IPS-11a (cell line): Measurements from ENCODE around the gene PPOX.
A peak's percentile ranks its signal among the peaks of the same experiment; 100 is the strongest.

ENCODE experiments used
- H3K4me3 ChIP-seq: one replicate; pipeline ENCODE4 v1.5.1; 2013; ENCODE audit warnings: low read depth, low read length, control low read depth

Gene PPOX

DNA sequence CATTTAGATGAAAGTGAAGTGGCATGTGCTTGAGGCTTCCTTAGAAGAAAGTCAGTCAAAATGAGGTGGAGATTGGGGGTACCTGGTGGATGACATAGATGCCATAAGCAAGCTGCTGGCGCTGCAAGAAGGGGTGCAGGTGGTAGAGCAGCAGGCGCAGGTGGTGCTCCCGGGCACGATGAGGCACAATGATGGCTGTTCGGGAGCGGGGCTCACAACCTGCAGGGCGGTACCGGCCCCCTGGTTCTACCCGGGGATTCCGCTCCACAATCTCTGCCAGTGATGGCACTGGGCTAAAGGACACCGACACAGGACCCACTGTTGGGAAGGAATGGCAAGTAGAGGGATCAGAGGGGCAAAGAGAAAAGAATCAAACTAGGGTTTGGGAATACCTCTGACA lies 8.7 kb downstream of the PPOX start:
- no peak overlapping the region for H3K4me3 ChIP-seq

GRCh38 chr1:161175771-161176453 lies 9.7 kb downstream of the PPOX start:
- no peak overlapping the region for H3K4me3 ChIP-seq

DNA sequence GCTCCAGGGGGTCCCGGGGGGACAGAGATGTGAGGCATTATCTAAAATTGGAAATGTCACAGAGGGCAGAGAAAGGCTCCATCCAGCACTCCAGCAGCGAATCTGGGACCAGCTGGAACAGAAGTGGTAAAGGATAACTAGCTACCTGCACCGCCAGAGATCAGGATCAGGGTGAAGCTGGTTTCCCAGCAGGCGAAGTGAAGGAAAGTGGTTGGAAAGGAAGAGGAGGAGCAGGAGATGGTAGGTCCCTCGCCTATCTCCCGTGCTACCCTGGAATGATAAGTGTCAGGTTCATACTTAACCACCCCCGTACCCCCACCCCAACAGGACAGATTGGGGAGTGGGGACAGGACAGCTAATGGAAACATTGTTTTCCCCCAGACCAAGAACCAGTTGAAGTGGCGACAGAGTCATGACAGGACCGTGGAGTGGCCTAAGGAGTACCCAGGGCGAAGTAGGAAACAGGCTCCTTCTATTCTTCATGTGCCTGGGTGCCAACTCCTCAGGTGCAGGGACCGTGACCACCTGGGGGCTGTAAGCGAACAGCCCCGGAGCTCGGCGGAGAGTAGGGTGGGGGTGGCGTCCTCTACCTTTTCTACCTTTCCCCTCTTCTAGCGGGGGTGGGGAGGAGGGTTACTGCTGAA lies 10.4 kb downstream of the PPOX start:
- peak overlapping the region; percentile 91 for H3K4me3 ChIP-seq

GRCh38 chr1:161177112-161177935 lies 11.1 kb downstream of the PPOX start, which contains the start of gene B4GALT3:
Gene B4GALT3, minus strand, starts transcription at chr1:161177507. Its CDS starts 1,447 bp downstream, at chr1:161176060.
- H3K4me3 ChIP-seq: peak within 1 kb of the TSS; percentile 91

- peak overlapping the region; percentile 91 for H3K4me3 ChIP-seq
Measured at GRCh38 chr1:161177936-161178244, 11.7 kb downstream of the PPOX start.

- H3K4me3 ChIP-seq: no peak overlapping the region
Measured at GRCh38 chr1:161179698-161180097, 13.5 kb downstream of the PPOX start.

- H3K4me3 ChIP-seq: no peak overlapping the region
Measured at GRCh38 chr1:161180639-161181038, 14.4 kb downstream of the PPOX start.

GRCh38 chr1:161182214-161182613 lies 16.0 kb downstream of the PPOX start:
- H3K4me3 ChIP-seq: no peak overlapping the region

- H3K4me3 ChIP-seq: no peak overlapping the region
Measured at GRCh38 chr1:161185282-161185682, 19.1 kb downstream of the PPOX start.

- H3K4me3 ChIP-seq: no peak overlapping the region
Measured at GRCh38 chr1:161185732-161186311, 19.6 kb downstream of the PPOX start.

DNA sequence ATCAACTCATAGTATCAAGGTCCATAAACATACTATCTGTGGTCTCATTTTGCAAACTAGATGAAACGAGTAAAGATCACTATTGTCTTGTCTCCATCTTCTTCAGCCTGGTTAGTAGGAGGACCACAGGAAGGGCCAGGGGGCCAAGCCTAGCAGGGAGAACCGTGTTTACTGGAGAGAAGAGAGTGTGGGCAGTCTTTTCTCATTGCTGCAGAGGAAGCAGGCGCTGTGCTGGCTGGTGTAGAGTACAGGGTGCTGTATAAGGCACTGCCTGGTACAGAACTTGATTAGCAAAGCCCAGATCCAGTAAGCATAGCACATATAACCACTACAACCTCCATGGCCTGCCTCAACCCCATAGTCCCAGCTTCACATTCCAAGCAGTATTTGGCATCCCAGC lies 21.1 kb downstream of the PPOX start:
- no peak overlapping the region for H3K4me3 ChIP-seq

DNA sequence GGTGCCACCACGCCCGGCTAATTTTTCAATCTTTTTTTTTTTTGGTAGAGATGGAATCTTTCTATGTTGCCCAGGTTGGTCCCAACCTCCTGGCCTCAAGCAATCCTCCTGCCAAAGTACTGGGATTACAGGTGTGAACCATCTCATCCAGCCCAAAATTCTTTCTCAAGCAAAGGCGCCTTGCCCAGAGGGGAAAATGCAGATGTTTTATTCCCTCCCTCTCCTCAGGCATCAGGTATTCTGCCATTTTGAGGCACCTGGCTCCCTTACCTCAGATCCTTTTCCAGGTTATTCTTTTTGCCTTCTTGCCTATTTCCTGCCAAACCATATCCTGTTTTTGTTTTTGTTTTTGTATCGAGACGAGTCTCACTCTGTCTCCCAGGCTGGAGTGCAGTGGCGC lies 22.2 kb downstream of the PPOX start:
- no peak overlapping the region for H3K4me3 ChIP-seq

DNA sequence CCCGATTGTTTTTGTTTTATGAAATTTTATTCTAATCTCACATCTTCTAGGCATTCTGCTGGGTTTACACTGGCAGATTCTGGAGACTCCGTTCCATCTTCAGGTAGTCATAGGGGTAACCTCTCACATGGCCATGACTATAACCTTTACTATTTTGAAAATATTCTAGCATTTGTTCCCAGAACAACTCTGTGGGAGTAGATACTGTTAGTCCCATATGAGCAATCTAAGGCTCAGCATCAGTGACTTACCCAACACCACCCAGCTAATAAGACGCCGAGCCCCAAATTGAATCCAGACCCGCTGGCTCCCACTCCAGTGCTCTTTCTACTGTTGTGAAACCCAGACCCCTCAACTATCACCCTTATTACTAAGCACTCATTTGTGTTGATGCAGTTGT lies 22.8 kb downstream of the PPOX start:
- no peak overlapping the region for H3K4me3 ChIP-seq

DNA sequence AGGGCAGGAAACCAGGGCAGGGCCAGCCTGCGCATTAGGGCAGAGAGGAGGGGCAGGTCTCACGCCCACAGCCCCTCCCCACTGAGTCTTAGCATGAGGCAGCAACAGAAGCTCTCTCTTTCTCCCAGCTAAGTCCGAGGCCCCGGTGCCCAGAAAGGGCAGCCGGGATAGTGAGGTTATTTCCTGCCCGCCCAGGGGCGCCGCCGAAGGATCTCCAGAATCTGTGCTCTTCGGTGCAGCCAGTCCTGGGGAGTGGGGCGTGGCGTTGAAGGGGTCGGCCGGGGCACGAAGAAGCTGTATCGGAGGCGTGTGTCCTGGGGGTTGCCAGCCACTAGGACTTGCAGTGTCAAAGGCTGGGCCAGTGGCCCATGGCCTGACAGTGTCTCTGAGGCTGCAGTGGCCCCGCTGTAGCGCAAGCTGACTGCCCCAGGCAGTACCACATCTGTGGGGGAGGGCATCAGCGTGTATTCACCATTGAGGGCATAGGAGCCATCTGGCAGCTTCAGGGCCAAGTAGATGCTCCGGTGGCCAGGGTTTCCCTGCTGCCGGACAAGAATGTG lies 24.8 kb downstream of the PPOX start:
- H3K4me3 ChIP-seq: no peak overlapping the region

- H3K4me3 ChIP-seq: no peak overlapping the region
Measured at GRCh38 chr1:161191971-161192370, 25.7 kb downstream of the PPOX start.

- no peak overlapping the region for H3K4me3 ChIP-seq
Measured at GRCh38 chr1:161192476-161193465, 26.5 kb downstream of the PPOX start.

DNA sequence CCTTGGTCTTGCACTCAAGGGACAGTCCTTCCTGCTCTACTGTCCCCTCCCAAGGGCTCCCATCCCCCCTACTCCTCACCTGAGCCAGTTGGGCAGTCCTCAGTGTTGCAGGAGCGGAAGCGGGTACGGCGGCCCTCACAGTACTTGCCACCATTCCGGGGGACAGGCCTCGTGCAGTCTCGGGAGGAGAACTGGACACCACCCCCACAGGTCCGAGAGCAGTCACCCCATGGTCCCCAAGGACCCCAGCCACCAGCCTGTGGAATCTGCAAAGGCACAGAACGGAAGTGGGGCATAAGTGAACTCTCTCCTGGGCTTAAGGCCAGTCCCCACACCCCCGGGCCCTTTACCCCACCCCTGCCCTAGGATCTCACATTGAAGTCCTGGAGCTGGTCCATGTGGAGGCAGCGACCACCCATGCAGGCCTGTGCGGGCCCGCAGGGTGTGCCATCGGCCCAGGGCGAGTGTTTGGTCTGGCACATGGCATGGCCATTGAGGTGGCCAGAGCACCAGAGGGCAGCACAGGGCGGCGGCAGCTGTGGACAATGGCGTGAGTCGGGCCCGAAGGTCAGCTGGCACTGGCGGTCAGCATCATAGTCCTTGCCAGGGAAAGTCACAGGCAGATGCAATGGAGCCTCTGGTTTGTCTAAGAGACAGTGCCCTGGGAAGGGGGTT lies 27.5 kb downstream of the PPOX start:
- no peak overlapping the region for H3K4me3 ChIP-seq

DNA sequence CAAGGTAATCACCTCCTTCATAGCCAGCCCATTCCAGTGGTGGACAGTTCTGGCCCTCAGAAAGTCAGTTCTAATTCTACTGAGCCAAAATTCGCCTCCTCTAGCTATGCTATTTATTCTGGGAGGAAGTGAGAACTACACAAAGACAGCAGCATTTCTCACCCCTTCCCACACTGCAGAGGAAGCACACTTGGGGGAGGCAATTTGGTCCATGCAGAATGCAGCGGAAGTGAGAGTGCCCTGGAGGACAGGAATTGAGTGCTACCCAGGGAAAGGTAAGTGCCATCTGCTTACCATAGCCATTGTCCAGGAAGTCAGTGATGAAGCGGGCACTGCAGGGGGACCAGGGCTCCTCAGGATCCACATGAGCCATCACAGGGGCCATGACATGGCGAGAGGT lies 28.9 kb downstream of the PPOX start:
- H3K4me3 ChIP-seq: no peak overlapping the region

DNA sequence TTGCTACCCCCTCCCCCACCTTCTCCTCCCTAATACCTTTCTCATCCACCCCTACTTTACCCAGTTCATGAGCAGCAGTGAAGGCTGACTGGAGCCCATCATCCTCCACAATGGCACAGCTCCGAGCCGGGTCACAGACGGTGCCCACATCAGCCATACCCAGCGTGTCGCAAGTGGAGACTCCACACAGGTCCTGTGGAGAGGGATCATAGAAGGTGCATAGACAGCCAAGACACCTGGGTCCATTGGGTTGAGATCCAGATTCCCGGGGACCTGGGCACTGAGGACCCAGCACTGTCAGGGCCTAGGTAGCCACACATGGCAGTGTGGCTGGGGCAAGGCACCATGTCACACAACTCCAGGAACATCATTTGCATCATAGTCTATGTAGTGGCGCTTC lies 29.9 kb downstream of the PPOX start:
- no peak overlapping the region for H3K4me3 ChIP-seq
